ENCODE measurements around the gene CELF4. TPM values are rescaled to one million over a fixed set of nuclear protein-coding genes. Genes with fewer than 3 reads are reported as not detected.

The CELF4 gene
- total RNA-seq, 1 experiment from 2014 or later = 0.40 TPM

DNA sequence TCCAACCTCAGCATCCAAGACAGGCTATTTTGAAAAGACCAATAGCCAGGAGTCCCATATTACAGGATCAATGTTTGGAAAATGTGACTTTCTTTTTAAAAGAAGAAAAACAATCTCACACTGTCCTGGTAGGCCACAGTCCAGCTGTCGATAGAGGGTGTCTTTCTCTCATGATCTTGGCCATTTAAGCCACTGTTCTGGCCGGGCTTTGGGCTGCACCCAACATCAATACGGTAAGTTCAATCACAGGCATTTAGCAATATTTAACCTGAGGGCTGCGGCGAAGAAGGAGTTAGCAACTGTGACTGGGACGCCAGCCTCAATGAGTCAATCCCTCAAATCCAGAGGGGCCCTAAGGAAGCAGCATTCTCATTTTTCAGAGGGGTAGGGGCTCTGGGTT, 69.0 kb downstream of the CELF4 start:
- no peak for TF ChIP-seq EZH2phosphoT487 (IDR thresholded peaks at IDR 0.05; ENCODE audit: borderline replicate concordance, low read length)
- no peak for TF ChIP-seq EZH2 (IDR thresholded peaks at IDR 0.05; ENCODE audit: low read length, unreplicated experiment)
- no peak for TF ChIP-seq CTCF (conservative IDR thresholded peaks at IDR 0.05; ENCODE audit: low read depth, low read length)
- H3K4me3 ChIP-seq (ENCODE audit: low read length) = no peak overlapping the region
- no peaks in the 10 kb centered on the region for H3K36me3 ChIP-seq (ENCODE audit: low read depth, low read length)
- no peaks in the 10 kb centered on the region for H3K9me3 ChIP-seq (ENCODE audit: low read length)
- BruUV-seq (replicated peaks) = no TSS peak
- DNase-seq = no peak
- H4K20me1 ChIP-seq (ENCODE audit: low read length) = no peaks in the 10 kb centered on the region
- no peak overlapping the region for H3K27ac ChIP-seq (ENCODE audit: low read length)
- ChIA-PET CTCF (no interaction called here), POLR2A (ENCODE audit: unreplicated experiment) (no interaction called here)
- no peak overlapping the region for H3K4me2 ChIP-seq (ENCODE audit: low read length)
- H2AFZ ChIP-seq (ENCODE audit: low read length) = no peak overlapping the region
- H3K27me3 ChIP-seq (ENCODE audit: low read length) = no peaks in the 10 kb centered on the region
- no peaks in the 10 kb centered on the region for H3K9me2 ChIP-seq (replicated peaks; ENCODE audit: low read length)
- no peaks in the 10 kb centered on the region for H3K4me1 ChIP-seq (ENCODE audit: insufficient read depth, low read length)
- no peak for ATAC-seq
- no peak overlapping the region for H3K9ac ChIP-seq (ENCODE audit: low read length)
- H3K79me2 ChIP-seq (ENCODE audit: low read length) = no peaks in the 10 kb centered on the region
- intact Hi-C loops (cut with micrococcal nuclease) = no loop called here
- no peaks in the 10 kb centered on the region for H3F3A ChIP-seq (ENCODE audit: low read length, unreplicated experiment)

DNA sequence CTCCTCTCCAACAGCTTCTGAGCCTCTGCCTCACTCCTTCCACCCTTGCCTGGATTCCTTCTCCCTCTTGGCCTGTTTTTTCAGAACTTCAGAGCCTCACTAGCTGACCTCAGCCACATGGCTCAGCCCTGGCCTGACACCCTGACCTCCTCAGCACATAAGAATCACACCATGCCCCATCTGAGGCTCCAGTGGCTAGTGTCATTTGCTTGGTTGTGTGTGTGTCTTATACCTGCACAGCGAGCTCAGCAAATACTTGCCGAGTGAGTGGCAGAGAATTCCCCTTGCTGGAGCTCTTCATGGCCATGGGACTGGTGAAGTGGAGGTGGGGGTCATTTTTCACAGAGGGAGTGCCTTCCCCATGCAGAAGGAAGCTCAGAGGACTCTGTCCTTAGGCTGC, 70.2 kb downstream of the CELF4 start:
- H3K27me3 ChIP-seq (ENCODE audit: low read length) = no peaks in the 10 kb centered on the region
- no peak overlapping the region for H3K4me3 ChIP-seq (ENCODE audit: low read length)
- no peaks in the 10 kb centered on the region for H3K79me2 ChIP-seq (ENCODE audit: low read length)
- H3K9me2 ChIP-seq (replicated peaks; ENCODE audit: low read length) = no peaks in the 10 kb centered on the region
- no peaks in the 10 kb centered on the region for H3K36me3 ChIP-seq (ENCODE audit: low read depth, low read length)
- no peak overlapping the region for H2AFZ ChIP-seq (ENCODE audit: low read length)
- H3K27ac ChIP-seq (ENCODE audit: low read length) = no peak overlapping the region
- POLR2A ChIA-PET (ENCODE audit: unreplicated experiment) = no interaction called here
- H4K20me1 ChIP-seq (ENCODE audit: low read length) = no peaks in the 10 kb centered on the region
- no peak overlapping the region for H3K4me2 ChIP-seq (ENCODE audit: low read length)
- H3K9me3 ChIP-seq (ENCODE audit: low read length) = no peaks in the 10 kb centered on the region
- no peaks in the 10 kb centered on the region for H3K4me1 ChIP-seq (ENCODE audit: insufficient read depth, low read length)
- no TSS peak for BruUV-seq (replicated peaks)
- TF ChIP-seq EZH2phosphoT487 (IDR thresholded peaks at IDR 0.05; ENCODE audit: borderline replicate concordance, low read length) = no peak
- TF ChIP-seq EZH2 (IDR thresholded peaks at IDR 0.05; ENCODE audit: low read length, unreplicated experiment) = no peak
- no peak for DNase-seq
- H3K9ac ChIP-seq (ENCODE audit: low read length) = no peak overlapping the region
- ATAC-seq = no peak
- CTCF ChIA-PET = no interaction called here
- intact Hi-C loops (cut with micrococcal nuclease) = no loop called here
- H3F3A ChIP-seq (ENCODE audit: low read length, unreplicated experiment) = no peaks in the 10 kb centered on the region

DNA sequence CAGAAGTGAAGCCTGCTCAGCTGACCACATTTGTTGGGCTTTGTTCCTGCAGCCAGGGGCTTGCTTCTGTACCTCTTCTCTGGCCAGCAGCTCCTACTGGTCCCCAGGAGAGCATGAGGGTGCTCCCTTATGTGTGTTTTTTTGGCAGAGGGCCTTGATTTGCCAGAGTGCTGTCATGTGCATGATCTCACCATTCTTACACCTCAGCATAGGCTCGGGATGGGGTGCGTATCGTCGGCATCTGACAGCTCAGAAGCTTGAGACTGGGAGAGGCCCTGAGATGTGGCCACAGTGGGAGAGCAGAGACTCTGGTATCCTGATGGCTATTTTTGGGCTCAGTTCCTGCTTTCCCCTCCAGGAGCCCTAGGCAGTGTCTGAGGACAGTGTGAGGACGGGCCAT, 71.2 kb downstream of the CELF4 start:
- BruUV-seq (replicated peaks) = no TSS peak
- H3K4me1 ChIP-seq (ENCODE audit: insufficient read depth, low read length) = no peaks in the 10 kb centered on the region
- no peak overlapping the region for H3K27ac ChIP-seq (ENCODE audit: low read length)
- H3K9me2 ChIP-seq (replicated peaks; ENCODE audit: low read length) = no peaks in the 10 kb centered on the region
- H3K79me2 ChIP-seq (ENCODE audit: low read length) = no peaks in the 10 kb centered on the region
- no peaks in the 10 kb centered on the region for H4K20me1 ChIP-seq (ENCODE audit: low read length)
- TF ChIP-seq EZH2phosphoT487 (IDR thresholded peaks at IDR 0.05; ENCODE audit: borderline replicate concordance, low read length) = no peak
- POLR2A ChIA-PET (ENCODE audit: unreplicated experiment) = no interaction called here
- H3K4me2 ChIP-seq (ENCODE audit: low read length) = no peak overlapping the region
- H3K9me3 ChIP-seq (ENCODE audit: low read length) = no peaks in the 10 kb centered on the region
- H3K9ac ChIP-seq (ENCODE audit: low read length) = no peak overlapping the region
- CTCF ChIA-PET = no interaction called here
- H2AFZ ChIP-seq (ENCODE audit: low read length) = no peak overlapping the region
- intact Hi-C loops (cut with micrococcal nuclease) = no loop called here
- no peak for DNase-seq
- H3F3A ChIP-seq (ENCODE audit: low read length, unreplicated experiment) = no peaks in the 10 kb centered on the region
- H3K36me3 ChIP-seq (ENCODE audit: low read depth, low read length) = no peaks in the 10 kb centered on the region
- no peak overlapping the region for H3K4me3 ChIP-seq (ENCODE audit: low read length)
- H3K27me3 ChIP-seq (ENCODE audit: low read length) = no peaks in the 10 kb centered on the region
- ATAC-seq = no peak

DNA sequence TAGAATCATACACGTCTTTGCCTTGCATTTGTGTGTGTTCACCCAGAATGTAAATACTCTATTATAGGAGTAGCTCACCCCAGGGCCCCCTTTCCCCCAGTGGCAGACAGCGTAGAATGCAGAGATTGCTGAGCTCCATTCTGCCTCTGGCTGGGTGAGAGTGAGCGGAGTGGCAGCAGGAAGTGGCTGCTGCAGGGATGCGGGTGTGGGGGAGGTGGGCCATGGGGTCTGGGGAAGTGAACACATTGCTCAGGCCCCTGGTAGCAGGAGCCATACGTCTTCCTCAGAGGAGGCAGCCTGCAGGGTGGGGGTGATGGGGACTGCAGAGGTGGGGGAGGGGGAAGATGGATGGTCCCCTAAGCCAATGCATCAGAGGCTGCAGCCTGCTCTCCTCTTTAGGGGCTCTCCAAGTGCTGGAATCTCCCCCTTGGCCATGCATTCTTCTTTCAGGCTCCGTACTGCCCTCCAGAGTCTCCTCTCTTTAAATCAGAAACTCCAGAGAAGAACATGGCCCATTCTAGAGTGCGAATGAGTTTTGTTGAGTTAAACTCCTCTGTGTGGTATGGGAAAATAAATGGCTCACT, 72.2 kb downstream of the CELF4 start:
- CTCF ChIA-PET = no interaction called here

More for the DNA sequence above, 72.2 kb downstream of the CELF4 start:
- POLR2A ChIA-PET (ENCODE audit: unreplicated experiment) = no interaction called here
- no peaks in the 10 kb centered on the region for H4K20me1 ChIP-seq (ENCODE audit: low read length)
- no peaks in the 10 kb centered on the region for H3K4me1 ChIP-seq (ENCODE audit: insufficient read depth, low read length)
- H3K4me2 ChIP-seq (ENCODE audit: low read length) = no peak overlapping the region
- H3K4me3 ChIP-seq (ENCODE audit: low read length) = no peak overlapping the region
- DNase-seq = no peak
- H2AFZ ChIP-seq (ENCODE audit: low read length) = no peak overlapping the region
- no peaks in the 10 kb centered on the region for H3K9me2 ChIP-seq (replicated peaks; ENCODE audit: low read length)
- TF ChIP-seq EZH2 (IDR thresholded peaks at IDR 0.05; ENCODE audit: low read length, unreplicated experiment) = no peak
- no peak for TF ChIP-seq EZH2phosphoT487 (IDR thresholded peaks at IDR 0.05; ENCODE audit: borderline replicate concordance, low read length)
- TF ChIP-seq CTCF (conservative IDR thresholded peaks at IDR 0.05; ENCODE audit: low read depth, low read length) = no peak
- H3K36me3 ChIP-seq (ENCODE audit: low read depth, low read length) = no peaks in the 10 kb centered on the region
- H3K9me3 ChIP-seq (ENCODE audit: low read length) = no peaks in the 10 kb centered on the region
- BruUV-seq (replicated peaks) = no TSS peak
- H3K9ac ChIP-seq (ENCODE audit: low read length) = no peak overlapping the region
- ATAC-seq = no peak
- H3K27ac ChIP-seq (ENCODE audit: low read length) = no peak overlapping the region
- H3K79me2 ChIP-seq (ENCODE audit: low read length) = no peaks in the 10 kb centered on the region
- intact Hi-C loops (cut with micrococcal nuclease) = no loop called here
- no peaks in the 10 kb centered on the region for H3F3A ChIP-seq (ENCODE audit: low read length, unreplicated experiment)
- no peaks in the 10 kb centered on the region for H3K27me3 ChIP-seq (ENCODE audit: low read length)

Data from PC-3 (cell line).